Astrocyte (in vitro differentiated cells and primary cell): ENCODE data around the gene GCSAM. TPM values are rescaled to one million over a fixed set of nuclear protein-coding genes. Genes with fewer than 3 reads are reported as not detected.

Source experiments
- DNase-seq: peaks from one replicate; pipeline ENCODE4 v3.0.0-alpha.2; 2010; ENCODE audit warnings: low read depth
- FAIRE-seq: peaks from 2 replicates; lab custom pipeline; 2011; peaks lifted over from hg19 to GRCh38; lab: Jason Lieb, UNC
- H2AFZ ChIP-seq: 2 replicates; pipeline ENCODE4 v1.6.0; 2012; ENCODE audit warnings: low read depth, low read length, inconsistent platforms
- H3K27ac ChIP-seq: 2 replicates; pipeline ENCODE4 v1.5.1; 2011; ENCODE audit warnings: low read depth, low read length, inconsistent platforms
- H3K27me3 ChIP-seq: 2 replicates; pipeline ENCODE4 v1.6.0; 2011; ENCODE audit warnings: low read length, inconsistent platforms; ENCODE audit not compliant: insufficient read depth
- H3K36me3 ChIP-seq: 2 replicates; pipeline ENCODE4 v1.5.1; 2011; ENCODE audit warnings: low read length, inconsistent platforms; ENCODE audit not compliant: insufficient read depth
- H3K4me1 ChIP-seq: 2 replicates; pipeline ENCODE4 v1.5.1; 2011; ENCODE audit warnings: low read length, inconsistent platforms; ENCODE audit not compliant: insufficient read depth
- H3K4me2 ChIP-seq: 2 replicates; pipeline ENCODE4 v1.6.0; 2012; ENCODE audit warnings: low read length, inconsistent platforms
- H3K4me3 ChIP-seq: 2 replicates; pipeline ENCODE4 v1.5.1; 2011; ENCODE audit warnings: low read depth, mild to moderate bottlenecking, low read length, inconsistent platforms; ENCODE audit not compliant: insufficient read depth
- H3K79me2 ChIP-seq: 2 replicates; pipeline ENCODE4 v1.6.0; 2012; ENCODE audit warnings: mild to moderate bottlenecking, low read length, inconsistent platforms; ENCODE audit not compliant: insufficient read depth
- H3K9ac ChIP-seq: 2 replicates; pipeline ENCODE4 v1.6.0; 2012; ENCODE audit warnings: mild to moderate bottlenecking, low read length, inconsistent platforms
- H3K9me3 ChIP-seq: 2 replicates; pipeline ENCODE4 v1.5.1; 2012; ENCODE audit warnings: low read depth, mild to moderate bottlenecking, low read length, inconsistent platforms; ENCODE audit not compliant: insufficient read depth
- H4K20me1 ChIP-seq: 2 replicates; pipeline ENCODE4 v1.6.0; 2012; ENCODE audit warnings: low read length, inconsistent platforms; ENCODE audit not compliant: insufficient read depth
- H3K27ac Mint-ChIP-seq: one replicate; pipeline ENCODE4 v1.8.0; 2021; ENCODE audit warnings: mild to moderate bottlenecking, mixed read lengths; ENCODE audit not compliant: unreplicated experiment
- H3K27me3 Mint-ChIP-seq: one replicate; pipeline ENCODE4 v1.8.0; 2021; ENCODE audit warnings: low read depth, mixed read lengths; ENCODE audit not compliant: unreplicated experiment
- H3K36me3 Mint-ChIP-seq: one replicate; pipeline ENCODE4 v1.8.0; 2021; ENCODE audit warnings: low read depth, mixed read lengths; ENCODE audit not compliant: unreplicated experiment
- H3K4me1 Mint-ChIP-seq: one replicate; pipeline ENCODE4 v1.8.0; 2021; ENCODE audit warnings: low read depth, mixed read lengths; ENCODE audit not compliant: unreplicated experiment
- H3K4me3 Mint-ChIP-seq: one replicate; pipeline ENCODE4 v1.8.0; 2021; ENCODE audit warnings: mild to moderate bottlenecking, moderate library complexity, mixed read lengths; ENCODE audit not compliant: unreplicated experiment
- H3K9me3 Mint-ChIP-seq: one replicate; pipeline ENCODE4 v1.8.0; 2021; ENCODE audit warnings: mild to moderate bottlenecking, mixed read lengths; ENCODE audit not compliant: unreplicated experiment
- CTCF ChIP-seq: IDR thresholded peaks from 2 replicates; pipeline ENCODE4 v1.5.1; 2011; ENCODE audit warnings: low read depth, mild to moderate bottlenecking, inconsistent platforms, low read length, moderate library complexity; ENCODE audit not compliant: insufficient read depth
- EZH2 ChIP-seq: IDR thresholded peaks from 2 replicates; pipeline ENCODE4 v1.6.1; 2012; ENCODE audit warnings: mild to moderate bottlenecking, low read length, inconsistent platforms; ENCODE audit not compliant: insufficient read depth
- total RNA-seq: library from RNA; stranded (reverse); gene quantifications from 2 replicates; pipeline ENCODE4 v1.2.1, GENCODE V29; 2021

GCSAM gene
- total RNA-seq, 1 donor from 2014 or later, result not detected

GRCh38 chr3:112137781-112138180 is 4.7 kb upstream of the GCSAM start:
- Histone ChIP-seq H3K4me2 (no peak overlapping the region), H3K4me1 (peaks cover 2% of the 10 kb centered on the region), H3K4me3 (no peak overlapping the region), H3K9ac (no peak overlapping the region), H3K36me3 (no peaks in the 10 kb centered on the region), H2AFZ (no peak overlapping the region), H3K27me3 (no peaks in the 10 kb centered on the region), H3K27ac (no peak overlapping the region), H4K20me1 (no peaks in the 10 kb centered on the region), H3K79me2 (no peaks in the 10 kb centered on the region), H3K9me3 (no peaks in the 10 kb centered on the region)
- DNase-seq, result no peak
- peaks cover 7% of the 10 kb centered on the region for H3K4me1 Mint-ChIP-seq
- H3K27ac Mint-ChIP-seq, result no peak overlapping the region
- H3K27me3 Mint-ChIP-seq, result no peaks in the 10 kb centered on the region
- no peaks in the 10 kb centered on the region for H3K36me3 Mint-ChIP-seq
- no peaks in the 10 kb centered on the region for H3K9me3 Mint-ChIP-seq
- FAIRE-seq, result no peak
- TF ChIP-seq CTCF (no peak), EZH2 (no peak)
- H3K4me3 Mint-ChIP-seq, result no peak overlapping the region

- no peaks in the 10 kb centered on the region for H3K27me3 Mint-ChIP-seq
- no peaks in the 10 kb centered on the region for H3K27me3 ChIP-seq
- no peak overlapping the region for H3K9ac ChIP-seq
- H3K27ac Mint-ChIP-seq, result no peak overlapping the region
- H3K9me3 Mint-ChIP-seq, result no peaks in the 10 kb centered on the region
- no peak overlapping the region for H3K27ac ChIP-seq
- H3K4me3 ChIP-seq, result no peak overlapping the region
- H3K4me1 Mint-ChIP-seq, result peaks cover 7% of the 10 kb centered on the region
- peaks cover 2% of the 10 kb centered on the region for H3K4me1 ChIP-seq
- no peak for FAIRE-seq
- H3K9me3 ChIP-seq, result no peaks in the 10 kb centered on the region
- H3K36me3 Mint-ChIP-seq, result no peaks in the 10 kb centered on the region
- H3K79me2 ChIP-seq, result no peaks in the 10 kb centered on the region
- no peaks in the 10 kb centered on the region for H3K36me3 ChIP-seq
- peak; percentile 59 for TF ChIP-seq CTCF
- no peak for TF ChIP-seq EZH2
- no peaks in the 10 kb centered on the region for H4K20me1 ChIP-seq
- H3K4me2 ChIP-seq, result no peak overlapping the region
- H3K4me3 Mint-ChIP-seq, result no peak overlapping the region
- DNase-seq, result no peak
- no peak overlapping the region for H2AFZ ChIP-seq
These were observed 4.1 kb upstream of the GCSAM start for GRCh38 chr3:112136959-112137693.

DNA sequence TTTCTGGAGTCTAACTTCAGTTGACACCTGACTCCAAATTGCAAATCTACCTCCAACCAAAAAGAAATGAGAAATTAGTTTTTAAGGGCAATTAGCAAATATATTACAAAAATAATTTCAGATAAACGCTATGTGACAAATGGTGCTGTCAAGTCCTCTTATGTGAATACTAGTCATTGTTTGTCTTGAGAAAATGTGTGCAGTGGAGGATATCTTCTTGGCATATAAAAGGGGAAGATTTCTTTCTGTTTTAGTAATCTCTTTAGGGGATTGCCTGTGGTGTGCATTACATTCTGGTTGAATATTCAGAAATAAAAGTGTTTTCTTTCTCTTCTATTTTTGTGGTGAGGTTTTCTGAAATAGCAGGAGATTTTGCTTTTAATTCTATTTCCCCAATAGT is 3.0 kb upstream of the GCSAM start:
- Histone ChIP-seq H2AFZ (no peak overlapping the region), H3K27ac (no peak overlapping the region), H3K9me3 (no peaks in the 10 kb centered on the region), H3K36me3 (no peaks in the 10 kb centered on the region), H3K4me2 (no peak overlapping the region), H3K9ac (no peak overlapping the region), H4K20me1 (no peaks in the 10 kb centered on the region), H3K79me2 (no peaks in the 10 kb centered on the region), H3K4me1 (peaks cover 2% of the 10 kb centered on the region), H3K27me3 (no peaks in the 10 kb centered on the region), H3K4me3 (no peak overlapping the region)
- Mint-ChIP-seq H3K9me3 (no peaks in the 10 kb centered on the region), H3K36me3 (no peaks in the 10 kb centered on the region), H3K27ac (no peak overlapping the region), H3K4me1 (peaks cover 7% of the 10 kb centered on the region), H3K27me3 (no peaks in the 10 kb centered on the region), H3K4me3 (no peak overlapping the region)
- FAIRE-seq, result no peak
- TF ChIP-seq EZH2 (no peak), CTCF (no peak)
- DNase-seq, result no peak
